SHP77 (cell line): ENCODE measurements around the gene SLC4A1AP.

ENCODE experiments used
- DNase-seq, 2 experiments: peaks; one replicate each; lab custom pipeline; 2025; lab: John Stamatoyannopoulos, UW

SLC4A1AP gene

DNA sequence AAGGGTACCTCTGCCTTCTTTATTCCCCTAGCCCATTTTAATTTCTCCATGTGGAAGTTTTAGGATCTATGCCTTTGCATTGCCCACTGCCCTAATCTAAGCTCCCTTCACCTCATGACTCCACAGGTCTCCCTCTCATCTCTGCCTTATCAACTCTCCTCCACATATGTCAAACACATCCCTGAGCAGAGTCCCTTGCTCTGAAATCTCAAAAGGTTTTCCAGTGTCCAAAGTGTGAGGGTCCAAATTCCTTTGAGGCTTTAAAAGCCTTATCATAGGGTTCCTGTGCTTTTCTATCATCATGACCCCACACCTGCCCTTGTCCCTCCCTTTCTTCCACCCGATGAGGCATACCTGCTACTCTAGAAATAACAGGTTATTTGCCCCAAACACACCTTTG lies 38.6 kb downstream of the SLC4A1AP start:
- DNase-seq = no peak

DNA sequence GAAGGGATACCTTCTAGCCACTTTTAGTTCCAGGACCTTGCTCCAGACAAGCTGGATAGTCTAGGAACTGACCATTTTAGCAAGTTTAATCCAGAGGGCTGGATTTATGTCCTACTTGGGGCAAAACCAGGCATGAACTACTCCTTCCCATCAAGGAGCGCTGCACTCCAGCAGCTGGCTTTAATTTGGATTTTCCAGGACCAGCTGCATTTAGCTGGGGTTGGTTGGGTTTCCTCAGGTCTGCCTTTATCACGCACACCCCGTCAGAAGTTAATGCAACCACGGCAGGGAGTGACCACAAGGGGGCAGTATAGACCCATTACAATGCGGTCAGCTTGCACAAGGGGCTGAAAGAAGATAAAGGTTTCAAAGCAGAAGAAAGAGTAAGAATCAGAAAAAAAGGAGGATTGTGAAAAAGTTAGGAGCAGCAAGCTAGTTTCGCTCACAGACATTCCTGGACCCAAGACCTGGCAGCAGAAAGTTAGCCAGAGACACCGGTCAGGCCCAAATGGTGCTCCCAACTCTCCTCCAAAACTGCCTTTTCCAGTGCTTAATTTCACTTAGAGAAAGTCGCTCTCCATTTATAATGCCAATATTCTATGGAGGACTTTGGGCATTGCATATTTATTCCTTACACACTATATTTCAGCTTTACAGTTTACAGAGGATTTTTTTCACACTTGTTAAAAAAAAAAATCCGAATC lies 40.1 kb downstream of the SLC4A1AP start:
- peak; percentile 72 to 79 for DNase-seq

DNA sequence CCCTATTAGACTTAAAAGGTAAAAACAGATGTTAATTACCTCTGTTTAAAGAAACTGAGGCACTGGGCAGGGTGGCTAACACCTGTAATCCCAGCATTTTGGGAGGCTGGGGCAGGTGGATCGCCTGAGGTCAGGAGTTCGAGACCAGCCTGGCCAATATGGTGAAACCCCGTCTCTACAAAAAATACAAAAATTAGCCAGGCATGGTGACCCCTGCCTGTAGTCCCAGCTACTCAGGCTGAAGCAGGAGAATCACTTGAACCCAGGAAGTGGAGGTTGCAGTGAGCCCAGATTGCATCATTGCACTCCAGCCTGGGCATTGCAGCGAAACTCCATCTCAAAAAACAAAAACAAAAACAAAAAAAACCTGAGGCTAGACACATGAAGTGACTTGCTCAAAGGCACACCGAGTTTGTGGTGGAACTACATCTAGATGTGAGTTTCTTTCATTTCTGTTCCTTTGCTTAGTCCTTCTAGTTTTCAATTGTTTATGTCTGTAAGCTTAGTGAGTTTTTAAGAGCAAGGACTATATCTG lies 40.7 kb downstream of the SLC4A1AP start:
- no peak for DNase-seq

DNA sequence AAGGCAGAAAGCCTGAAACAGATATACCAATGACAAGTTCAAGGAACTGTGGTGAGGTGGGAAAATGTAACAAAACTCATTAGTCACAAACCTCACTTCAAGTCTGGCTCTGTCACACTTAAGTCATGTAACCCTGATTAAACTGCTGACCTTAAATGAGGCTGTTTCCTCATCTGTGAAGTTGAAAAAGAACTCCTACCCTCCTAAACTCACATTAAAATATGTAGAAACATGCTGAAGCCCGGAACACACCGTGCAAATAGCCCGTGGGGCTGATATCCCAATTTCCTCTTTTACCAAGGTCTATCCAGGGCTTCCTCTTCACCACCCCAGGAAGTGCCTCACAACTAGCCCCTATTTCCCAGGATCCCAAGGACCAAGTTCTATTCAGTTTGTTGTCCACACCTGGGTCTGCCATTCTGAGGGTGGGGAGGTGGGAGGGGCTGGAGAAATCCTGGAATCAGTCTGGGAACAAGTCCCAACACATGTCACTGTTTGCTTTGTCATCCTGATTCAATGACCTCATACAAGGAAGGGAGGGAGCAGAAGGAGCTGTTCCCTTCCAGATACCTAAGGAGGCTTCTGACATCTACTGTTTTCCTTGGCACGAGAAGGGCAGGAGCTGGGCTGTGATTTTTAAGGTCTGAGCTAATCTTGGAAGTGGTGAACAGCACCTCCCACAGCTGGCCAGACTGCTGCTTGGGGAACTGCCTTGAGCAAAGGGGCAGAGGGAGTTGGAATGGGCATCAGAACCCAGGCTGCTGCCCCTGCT lies 42.3 kb downstream of the SLC4A1AP start:
- peak; percentile 54 to 73 for DNase-seq

DNA sequence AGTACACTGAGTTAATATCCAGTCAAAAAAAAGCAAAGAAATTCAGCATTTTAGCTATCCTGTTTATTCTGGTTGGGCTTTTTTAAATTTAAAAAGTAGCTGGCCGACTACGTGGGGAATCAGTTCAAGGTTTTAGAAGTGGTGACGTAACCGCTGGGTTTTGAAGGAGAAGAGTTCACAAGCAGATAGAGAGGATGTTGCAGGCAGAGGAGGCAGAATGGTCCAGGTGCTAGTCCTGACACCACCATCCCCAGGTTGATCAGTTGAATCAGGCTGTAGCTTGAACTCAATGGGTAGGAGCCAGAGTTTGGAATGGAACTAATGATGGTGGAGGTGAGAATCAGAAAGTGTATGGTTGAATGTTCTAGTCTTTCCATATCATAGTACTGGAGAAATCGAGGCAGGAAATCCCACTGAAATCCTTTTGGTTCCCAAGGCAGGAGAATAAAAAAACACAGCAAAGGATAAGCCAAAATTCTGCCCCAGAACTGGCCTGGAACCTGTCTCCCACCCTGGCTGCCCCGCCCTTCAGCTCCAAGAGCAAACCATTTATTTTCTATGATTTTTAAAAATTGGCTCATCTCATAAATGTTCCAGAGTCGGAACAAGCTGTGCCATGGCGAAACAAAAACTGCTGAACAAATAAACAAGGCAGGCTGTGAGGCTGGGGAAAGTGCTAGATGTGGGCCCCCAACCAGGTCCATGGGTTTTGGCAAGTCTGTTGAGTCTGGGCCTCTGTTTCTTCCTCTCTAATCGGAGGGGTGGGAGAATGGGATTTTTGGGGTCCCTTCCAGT lies 44.0 kb downstream of the SLC4A1AP start:
- DNase-seq = no peak

DNA sequence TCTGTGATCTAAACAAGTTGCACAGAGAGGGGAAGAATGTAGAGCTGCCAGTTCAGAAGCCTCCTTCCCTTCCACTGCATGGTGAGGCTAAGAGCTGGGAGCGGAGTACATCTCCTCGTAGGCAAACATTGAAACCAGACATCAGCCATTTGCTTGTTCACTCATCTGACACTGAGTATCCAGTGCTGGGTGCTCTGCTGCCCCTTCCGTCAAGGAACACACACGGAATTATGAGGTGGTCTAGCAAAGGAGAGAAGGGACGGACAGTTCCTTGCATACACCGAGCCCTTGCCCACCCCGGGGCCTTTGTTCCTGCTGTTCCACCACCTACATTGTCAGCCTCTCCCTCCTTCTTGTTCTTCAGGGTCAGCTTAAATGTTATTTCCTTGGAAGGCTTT lies 44.6 kb downstream of the SLC4A1AP start:
- no peak for DNase-seq

DNA sequence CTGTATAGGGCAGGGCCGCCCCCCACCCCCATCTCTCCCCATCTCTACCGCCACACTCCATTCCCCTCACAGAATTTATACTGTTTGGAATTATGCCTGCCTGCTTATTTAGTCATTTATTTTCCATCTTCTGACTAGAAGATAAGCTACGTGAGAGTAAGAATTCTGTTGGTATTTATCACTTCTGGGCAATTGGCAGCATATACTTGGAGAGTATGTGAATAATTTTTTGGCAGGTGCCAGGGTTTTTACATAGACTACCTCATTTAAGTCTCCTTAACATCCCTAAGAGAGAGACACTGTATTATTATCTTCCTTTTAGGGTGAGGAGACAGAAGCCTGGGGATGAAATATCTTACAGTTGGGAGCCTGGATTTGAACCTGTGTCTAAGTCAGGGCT lies 45.0 kb downstream of the SLC4A1AP start:
- DNase-seq = no peak

DNA sequence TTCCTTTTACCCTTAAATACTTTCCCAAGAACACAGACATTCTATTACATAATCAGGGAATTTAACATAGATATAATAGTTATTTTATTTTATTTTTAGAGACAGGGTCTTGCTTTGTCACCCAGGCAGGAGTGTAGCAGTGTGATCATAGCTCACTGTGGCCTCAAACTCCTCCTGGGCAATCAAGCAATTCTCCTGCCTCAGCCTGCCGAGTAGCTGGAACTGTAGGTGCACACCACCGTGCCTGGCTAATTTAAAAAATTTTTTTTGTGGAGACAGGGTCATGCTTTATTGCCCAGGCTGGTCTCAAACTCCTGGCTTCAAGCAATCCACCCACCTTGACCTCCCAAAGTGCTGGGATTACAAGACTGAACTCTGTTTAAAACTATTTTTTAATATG lies 45.6 kb downstream of the SLC4A1AP start:
- DNase-seq = no peak

DNA sequence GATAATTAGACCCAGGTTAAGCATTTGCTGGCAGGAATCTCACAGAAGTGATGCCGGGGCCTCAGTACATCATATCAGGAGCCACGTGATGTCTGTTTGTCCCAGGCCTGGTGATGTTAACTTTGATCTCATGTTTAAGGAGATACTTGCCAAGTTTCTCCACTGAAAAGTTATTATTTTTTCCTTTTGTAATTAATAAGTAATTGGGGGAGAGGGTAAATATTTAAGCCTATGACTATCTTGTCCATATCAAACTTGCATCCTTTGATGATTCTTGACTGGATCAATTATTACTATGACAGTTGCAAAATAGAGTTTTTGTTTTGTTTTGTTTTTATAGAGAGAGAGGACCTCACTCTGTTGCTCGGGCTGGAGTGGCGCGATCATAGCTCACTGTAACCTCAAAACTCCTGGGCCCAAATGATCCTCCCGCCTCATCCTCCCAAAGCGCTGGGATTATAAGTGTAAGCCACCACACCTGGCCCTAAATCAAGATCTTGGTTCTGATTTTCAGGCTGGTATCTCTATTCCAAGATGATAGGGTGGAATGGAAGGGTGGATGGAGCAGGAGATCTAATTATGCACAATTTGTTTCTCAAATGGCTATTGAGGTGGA lies 46.4 kb downstream of the SLC4A1AP start:
- DNase-seq = no peak

DNA sequence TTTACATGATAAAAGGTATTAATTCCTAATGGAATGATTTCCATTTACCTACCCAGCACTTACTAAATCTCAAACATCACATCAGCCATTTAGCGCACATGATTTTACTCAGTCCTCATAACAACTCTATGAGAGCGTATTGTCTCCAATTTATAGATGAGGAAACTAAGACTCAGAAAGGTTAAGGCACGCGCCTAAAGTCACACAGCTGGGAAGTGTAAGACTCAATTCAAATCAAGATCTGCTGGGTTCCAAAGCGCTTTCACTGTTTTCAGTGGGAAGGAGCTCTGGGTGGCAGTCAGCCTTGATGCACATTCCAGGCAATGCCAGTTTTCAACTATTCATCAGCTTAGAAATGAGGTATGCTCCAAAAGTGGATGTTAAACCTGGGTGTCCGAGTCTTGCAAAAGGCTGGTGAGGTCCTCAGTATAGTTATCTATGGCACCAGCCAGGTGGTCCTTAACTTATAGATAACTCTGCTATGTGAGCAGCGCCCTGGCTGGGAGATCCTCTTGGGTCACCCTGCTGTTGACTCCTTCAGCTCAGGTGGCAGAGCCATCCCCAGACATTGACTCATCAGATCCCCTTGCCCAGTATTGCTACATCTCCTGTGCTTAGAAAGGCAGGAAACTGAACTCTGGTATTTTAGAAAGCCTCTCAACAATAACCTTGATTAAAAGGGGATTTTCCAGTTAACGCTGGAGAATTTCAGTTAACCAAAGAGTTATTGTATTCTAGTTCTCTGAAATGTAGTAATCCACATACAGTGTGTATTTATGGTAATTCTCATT lies 47.1 kb downstream of the SLC4A1AP start:
- DNase-seq = no peak

DNA sequence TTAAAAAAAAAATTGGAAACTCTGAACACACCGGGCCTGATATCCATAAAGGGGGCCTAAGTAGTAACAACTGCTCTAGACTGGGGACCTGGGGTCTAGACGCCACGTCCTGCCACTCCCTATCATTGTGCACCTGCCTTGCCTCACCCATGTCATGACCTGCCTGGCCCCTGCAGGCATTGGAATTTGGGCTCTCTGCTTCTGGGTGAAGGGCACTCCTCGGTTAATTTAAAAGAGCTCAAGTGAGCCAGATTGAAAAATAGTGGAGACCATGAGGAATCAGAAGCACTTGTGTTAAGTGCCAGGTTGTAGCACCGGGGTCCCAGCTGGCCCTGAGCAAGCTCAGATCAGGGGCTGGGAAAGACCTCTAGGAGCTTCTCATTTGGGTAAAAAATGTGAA lies 48.1 kb downstream of the SLC4A1AP start:
- DNase-seq = no peak

DNA sequence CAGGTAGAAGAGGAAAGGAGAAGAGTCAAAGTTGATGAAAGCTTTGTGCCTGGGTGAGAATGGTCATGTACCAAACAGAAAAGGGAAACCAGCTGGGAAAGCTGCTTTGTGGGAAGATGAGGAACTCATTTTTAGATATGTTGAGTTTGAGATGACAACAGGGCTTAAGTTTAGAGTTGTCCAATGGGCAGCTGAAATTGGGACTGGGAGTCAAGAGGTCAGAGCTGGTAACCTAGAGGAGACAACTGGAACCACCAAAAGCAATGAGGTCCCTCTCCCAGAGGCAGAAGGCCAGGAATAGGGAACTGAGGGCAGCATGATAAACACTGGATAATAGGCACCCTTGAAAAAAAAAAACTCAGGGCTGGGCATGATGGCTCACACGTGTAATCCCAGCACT lies 48.8 kb downstream of the SLC4A1AP start:
- DNase-seq = no peak

DNA sequence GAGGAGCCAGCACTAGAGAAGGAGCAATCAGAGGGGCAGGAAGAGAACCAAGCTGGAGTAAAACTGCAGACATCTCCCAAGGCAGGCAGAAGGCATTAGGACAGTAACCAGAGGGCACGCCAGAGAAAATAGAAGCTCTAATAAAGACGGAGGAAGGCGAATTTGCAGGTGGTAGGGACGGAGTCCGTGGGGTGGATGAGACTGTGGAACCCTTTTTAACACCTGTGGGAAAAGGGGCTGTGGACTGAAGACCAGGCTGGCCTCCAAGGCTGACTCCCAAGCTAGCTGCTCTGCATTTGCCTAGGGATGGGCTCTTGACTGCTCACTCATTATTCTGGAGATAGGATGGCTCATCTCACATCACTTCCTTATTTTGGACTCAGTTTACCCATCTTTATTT lies 49.5 kb downstream of the SLC4A1AP start:
- DNase-seq = no peak

DNA sequence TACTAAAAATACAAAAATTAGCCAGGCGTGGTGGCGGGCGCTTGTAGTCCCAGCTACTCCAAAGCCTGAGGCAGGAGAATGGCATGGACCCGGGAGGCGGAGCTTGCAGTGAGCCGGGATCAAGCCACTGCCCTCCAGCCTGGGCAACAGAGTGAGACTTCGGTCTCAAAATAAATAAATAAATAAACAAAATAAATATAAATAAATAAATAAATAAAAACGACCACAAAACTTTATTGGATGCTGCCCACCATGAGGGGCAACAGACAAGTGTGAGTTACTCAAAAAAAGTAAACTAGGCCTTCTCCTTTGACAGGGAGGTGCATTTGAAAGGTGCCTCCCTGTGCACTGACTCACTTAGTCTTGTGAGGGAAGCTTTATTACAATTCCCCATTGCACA lies 50.4 kb downstream of the SLC4A1AP start:
- DNase-seq = no peak

DNA sequence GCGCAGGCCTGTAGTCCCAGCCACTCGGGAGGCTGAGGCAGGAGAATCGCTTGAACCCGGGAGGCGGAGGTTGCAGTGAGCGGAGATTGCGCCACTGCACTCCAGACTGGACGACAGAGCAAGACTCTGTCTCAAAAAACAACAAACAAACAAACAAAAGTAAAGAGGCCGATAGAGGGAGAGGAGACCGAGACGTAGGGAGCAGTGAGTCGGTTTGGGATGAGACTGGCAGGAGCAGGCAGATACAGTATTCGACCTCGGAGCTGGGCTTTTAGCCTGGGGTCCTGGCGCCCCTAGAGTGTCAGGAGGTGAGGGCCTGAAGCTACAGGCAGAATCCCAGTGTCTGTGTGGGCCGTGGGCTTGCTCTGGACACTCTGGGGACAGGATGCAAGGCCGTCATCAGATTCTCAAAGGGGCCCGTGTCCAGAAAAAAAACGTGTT lies 51.2 kb downstream of the SLC4A1AP start:
- no peak for DNase-seq

DNA sequence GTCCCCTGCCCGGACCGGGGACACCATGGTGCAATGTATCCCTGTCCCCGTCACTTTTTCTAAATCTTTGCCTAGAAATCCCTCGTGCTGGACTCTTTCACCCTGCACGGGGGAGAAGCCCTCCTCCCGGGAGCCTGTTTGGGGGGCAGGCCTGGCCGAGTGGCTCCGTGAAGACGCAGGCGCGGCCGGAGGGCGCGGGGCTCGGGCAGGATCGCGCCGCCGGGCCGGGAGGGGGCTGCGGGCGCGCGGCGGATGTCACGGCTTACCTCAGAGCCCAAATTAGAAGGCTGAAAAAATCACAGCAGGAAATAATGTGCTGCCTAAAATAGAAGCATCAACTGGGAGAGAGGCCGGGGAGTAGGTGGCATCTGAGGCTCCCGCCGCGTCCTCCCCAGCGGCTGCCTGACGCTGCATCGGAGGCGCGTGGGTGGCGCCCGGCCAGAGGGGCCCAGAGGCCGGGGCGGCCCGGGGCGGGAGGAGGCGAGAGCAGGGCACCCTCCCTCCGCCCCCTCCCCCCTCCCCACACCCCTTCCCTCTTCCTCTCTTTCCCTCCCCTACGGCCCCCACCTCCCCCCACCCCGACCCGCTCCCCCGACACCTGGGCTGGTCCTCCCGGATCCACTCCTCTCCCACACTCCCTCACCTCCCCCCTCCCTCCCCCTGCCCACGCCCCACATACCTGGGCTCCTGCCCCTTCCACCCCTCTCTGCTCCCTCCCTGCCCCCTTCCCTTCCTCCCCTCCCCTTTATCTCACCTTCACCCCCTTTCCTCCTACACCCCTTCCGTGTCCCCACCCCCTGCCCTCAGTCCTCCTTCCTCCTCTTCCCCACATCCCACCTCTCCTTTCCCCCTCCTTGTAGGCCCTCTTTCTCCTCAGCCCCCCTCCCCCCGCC lies 51.9 kb downstream of the SLC4A1AP start:
- no peak for DNase-seq

DNA sequence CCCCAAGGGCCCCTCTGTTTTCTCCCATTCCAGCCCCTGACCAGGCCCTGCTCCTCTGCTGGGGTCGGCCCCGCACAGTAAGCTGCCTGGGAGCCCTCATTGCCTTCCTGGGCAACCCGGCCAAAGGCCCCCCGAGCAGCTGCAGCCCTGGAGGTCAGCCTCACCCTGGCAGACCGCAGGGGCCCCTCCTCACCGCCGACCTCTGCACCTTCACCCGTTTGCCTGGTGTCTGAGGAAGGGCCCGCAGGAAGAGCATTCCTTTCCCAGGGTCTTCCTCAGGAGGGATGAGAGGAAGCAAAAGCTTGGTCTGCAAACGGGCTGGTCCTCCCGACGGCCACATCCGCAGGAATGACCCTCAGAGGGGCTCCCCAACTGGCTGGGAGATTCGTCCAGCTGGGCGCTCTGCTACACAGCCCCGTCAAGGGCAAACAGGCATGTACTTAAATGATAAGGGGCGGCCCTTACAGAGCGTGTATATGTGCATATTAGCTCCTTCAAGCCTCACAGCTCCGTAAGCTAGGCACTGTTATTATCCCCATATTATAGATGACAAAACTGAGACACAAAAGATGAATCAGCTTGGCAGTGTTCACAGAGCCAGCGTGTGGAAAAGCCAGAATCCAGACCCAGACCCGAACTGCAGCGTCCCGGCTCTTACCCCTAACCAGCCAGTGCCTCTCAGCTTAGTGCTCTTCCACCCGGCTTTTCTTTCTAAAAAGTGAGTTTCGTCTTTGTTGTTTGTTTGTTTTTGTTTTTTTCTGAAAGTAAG lies 52.8 kb downstream of the SLC4A1AP start:
- DNase-seq = no peak

DNA sequence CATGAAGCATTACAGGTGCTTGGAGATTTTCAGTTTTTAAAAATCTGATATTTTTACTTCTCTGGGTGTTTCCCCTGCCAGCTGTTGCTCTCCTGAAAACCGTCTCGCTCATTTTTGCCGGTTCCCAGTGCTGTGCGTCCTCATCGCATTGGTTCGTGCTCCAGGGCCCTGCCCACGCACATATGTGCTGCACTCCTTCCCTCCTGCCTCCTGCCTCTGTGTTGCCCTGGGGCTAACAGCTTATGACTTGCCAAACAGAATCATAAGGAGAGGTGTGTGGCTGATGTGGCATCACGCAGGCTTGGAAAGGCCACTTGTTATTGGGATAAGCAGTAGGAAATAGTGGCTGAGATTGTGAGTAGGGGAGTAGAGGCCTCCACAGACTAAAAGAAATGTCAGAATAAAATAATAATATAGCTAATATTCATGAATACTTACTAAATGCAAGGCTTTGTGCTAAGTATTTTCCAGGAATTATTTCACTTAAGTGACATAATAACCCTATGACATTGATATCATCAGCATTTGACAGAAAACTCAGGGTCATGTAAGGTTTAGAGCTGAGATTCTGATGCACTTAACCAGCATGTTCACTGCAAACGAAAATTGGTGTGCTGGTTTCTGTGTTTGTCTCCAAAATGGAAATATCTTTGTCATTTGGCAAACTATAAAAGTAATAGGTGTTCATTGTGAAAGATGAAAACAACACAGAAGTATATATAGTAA lies 53.5 kb downstream of the SLC4A1AP start:
- no peak for DNase-seq
